GM20431 (cell line): ENCODE results near the gene KLHL42.
"Not testable (repeated sequence)": the region's sequence is repeated elsewhere in the genome, so short reads cannot be mapped to it uniquely, and the experiment has no call there.

ENCODE experiments used
- in situ Hi-C: fragments of 300-500 bp; cut with MseI, MboI; formaldehyde crosslinking; loops from one replicate; pipeline ENCODE4 v1.15.0; 2020; ENCODE audit warnings: low sequenced_read_pairs; ENCODE audit not compliant: unreplicated experiment

KLHL42 gene

DNA sequence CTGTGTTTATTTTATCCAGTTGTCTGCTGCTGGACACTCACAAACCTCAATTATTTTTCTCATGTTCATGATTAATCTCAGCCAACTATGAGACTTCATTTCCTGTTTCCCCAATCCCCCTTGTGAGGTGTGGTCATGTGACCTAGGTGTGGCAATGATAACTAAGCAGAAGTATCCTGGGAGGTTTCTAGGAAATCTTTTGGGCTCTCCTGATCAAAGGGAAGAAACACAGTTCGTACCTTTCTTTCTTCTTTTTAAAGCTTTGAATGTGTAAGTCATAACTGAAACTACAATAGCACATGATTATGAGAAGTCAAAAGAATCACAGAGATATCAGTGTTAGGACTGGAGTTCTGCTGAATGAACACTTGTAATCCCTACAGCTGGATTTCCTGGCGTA is 34.4 kb downstream of the KLHL42 start:
- in situ Hi-C loops, result no loop called here

- in situ Hi-C loops, result no loop called here
These were observed 35.0 kb downstream of the KLHL42 start for GRCh38 chr12:27814851-27815591.

- in situ Hi-C loops, result no loop called here
These were observed 37.7 kb downstream of the KLHL42 start for GRCh38 chr12:27817766-27818165.

DNA sequence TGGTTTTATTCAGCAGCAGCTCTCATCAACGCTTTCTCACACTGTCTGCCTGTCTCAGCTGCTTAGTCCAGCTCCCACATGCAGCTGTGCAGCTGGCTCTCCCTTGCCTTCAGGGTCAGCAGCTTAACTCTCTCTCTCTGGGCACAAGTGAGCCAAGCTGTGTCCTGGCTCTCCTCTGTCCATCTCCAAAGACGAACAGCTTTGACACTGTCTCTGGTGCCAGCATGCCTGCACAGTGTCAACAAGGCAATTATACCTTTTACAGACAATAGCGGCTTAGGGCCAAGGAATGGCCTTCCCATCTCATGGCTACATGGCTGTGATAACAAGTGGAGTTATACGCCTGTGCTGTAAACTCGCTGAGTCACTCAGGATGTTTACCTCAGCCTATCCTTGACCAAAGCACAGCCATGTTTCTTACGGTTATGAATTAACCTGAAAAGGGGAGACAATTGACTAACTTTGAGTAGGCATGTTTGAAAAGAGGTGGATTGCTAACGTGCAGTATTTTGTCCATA is 38.4 kb downstream of the KLHL42 start:
- in situ Hi-C loops, result no loop called here

- in situ Hi-C loops, result no loop called here
These were observed 40.5 kb downstream of the KLHL42 start for GRCh38 chr12:27820564-27820963.

- in situ Hi-C loops, result no loop called here
These were observed 41.4 kb downstream of the KLHL42 start for GRCh38 chr12:27821259-27821973.

GRCh38 chr12:27822076-27822712 is 42.2 kb downstream of the KLHL42 start:
- in situ Hi-C loops, result no loop called here

- in situ Hi-C loops, result no loop called here
These were observed 43.0 kb downstream of the KLHL42 start for GRCh38 chr12:27823038-27823437.

- in situ Hi-C loops, result no loop called here
These were observed 44.3 kb downstream of the KLHL42 start for GRCh38 chr12:27824126-27824842.

GRCh38 chr12:27826076-27826475 is 46.0 kb downstream of the KLHL42 start:
- in situ Hi-C loops, result no loop called here

DNA sequence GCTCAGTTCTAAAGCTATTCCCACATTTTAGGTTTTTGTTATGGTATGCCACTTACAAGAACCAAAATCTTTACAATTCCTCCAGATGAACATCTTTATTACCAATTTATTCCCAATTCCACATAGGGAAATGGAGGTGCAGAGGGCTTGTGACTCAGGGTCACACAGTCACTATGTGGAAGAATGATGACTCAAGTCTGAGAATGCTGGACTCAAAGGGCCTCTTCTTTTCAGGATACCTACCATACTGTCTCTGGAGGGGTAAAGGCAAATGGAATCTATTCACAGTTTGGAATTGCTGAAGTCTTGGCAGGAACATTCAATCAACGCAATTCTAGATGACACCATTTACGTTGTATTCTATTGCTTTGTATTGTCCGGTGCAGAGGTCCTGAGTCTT is 48.2 kb downstream of the KLHL42 start:
- in situ Hi-C loops, result no loop called here

- in situ Hi-C loops, result no loop called here
These were observed 58.6 kb downstream of the KLHL42 start for GRCh38 chr12:27838543-27839185.

- in situ Hi-C loops, result no loop called here
These were observed 60.4 kb downstream of the KLHL42 start for GRCh38 chr12:27840229-27840999.

- in situ Hi-C loops, result no loop called here
These were observed 61.4 kb downstream of the KLHL42 start for GRCh38 chr12:27841392-27841882.

- in situ Hi-C loops, result no loop called here
These were observed 63.7 kb downstream of the KLHL42 start for GRCh38 chr12:27843714-27844245.

DNA sequence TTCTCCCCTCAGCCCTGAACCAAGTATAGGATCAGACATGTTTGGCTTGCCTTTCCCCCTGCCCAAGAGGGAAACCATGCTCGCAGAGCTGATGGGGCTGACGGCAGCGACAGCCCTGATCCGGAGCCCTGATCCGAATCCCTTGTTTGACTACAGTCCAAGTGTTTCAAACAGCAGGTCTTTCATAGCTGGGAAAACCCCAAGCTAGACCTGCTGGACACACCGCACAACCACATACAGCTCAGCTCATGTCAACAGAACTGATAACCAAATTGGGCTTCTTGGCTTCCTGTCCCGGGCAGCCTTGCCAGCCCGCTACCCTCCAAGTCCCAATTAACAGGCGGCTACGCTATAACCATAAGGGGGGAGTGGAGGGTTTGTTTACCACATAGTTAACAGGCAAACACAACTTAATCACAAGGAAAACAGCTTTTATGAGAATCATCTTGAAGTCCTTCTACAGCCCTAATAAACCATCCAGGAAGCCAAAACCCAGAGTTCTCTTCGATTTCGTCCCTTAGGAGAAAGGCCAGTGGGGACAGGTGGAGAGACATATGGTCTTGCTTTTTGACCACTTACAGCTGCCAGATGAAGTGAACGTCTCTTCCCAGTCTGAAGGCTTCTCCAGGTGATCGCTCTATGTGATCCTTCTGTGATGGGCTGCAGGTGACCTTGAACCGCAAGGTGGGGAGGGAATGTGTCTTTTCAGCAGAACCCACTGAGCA is 64.5 kb downstream of the KLHL42 start:
- in situ Hi-C loops, result no loop called here

GRCh38 chr12:27845187-27845586 is 65.2 kb downstream of the KLHL42 start:
- in situ Hi-C loops, result no loop called here

- in situ Hi-C loops, result not testable (repeated sequence)
These were observed 65.7 kb downstream of the KLHL42 start for GRCh38 chr12:27845706-27846105.
